Liver (tissue), 3 donors: Measurements from ENCODE around the gene OVCH1.

Experiments
- RAD21 ChIP-seq, 2 donors: IDR thresholded peaks; 2 replicates each; pipeline ENCODE4 v1.6.1; 2016; ENCODE audit warnings: antibody characterized with exemption in 2 of 2, mild to moderate bottlenecking in 2 of 2
- SP1 ChIP-seq: IDR thresholded peaks from 2 replicates; pipeline ENCODE4 v1.6.1; 2018; ENCODE audit warnings: antibody characterized with exemption, mild to moderate bottlenecking
- TF ChIP-seq, protein P1 (sequence below): IDR thresholded peaks from 2 replicates; pipeline ENCODE4 v1.6.1; 2016; ENCODE audit warnings: antibody characterized with exemption
- TF ChIP-seq, protein P2 (sequence below): IDR thresholded peaks from 2 replicates; pipeline ENCODE4 v1.6.1; 2016; ENCODE audit warnings: antibody characterized with exemption, mild to moderate bottlenecking
- TF ChIP-seq, protein P3 (sequence below): fragments of 150-350 bp; IDR thresholded peaks from 2 replicates; pipeline ENCODE4 v1.5.1; 2017; ENCODE audit warnings: improper control_type of control experiment, low read depth, low read length; ENCODE audit not compliant: missing input control
- donor health status: healthy.
- donor health status: healthy.

DNA sequence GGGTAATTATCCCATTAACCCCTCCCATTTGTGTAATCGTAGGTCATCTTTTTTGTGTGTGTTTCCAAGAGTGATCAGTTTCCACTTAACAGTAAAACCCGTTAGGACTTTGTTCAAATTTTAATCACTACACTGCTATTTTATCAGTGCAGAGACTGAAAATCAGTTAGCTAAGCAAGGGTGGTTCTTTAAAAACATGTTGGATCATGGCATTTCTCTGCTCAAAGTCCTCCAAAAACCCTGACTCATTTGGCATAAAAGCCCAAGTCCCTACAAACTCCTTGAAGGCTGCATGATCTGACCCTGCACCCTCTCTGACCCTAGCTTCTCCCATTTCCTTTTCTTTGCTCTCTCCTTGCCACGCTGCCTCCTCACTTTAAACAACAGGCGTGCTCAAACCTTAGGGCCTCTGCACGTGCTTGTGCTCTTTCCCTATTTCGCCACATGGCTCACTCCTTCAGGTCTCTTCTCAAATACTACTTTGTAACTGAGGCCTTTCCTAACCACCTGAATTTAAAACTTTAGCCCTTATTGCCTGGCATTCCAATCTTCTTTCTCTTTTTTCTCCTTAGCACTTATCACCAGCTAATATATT is 13.2 kb upstream of the OVCH1 start:
- TF ChIP-seq, protein P1, sequence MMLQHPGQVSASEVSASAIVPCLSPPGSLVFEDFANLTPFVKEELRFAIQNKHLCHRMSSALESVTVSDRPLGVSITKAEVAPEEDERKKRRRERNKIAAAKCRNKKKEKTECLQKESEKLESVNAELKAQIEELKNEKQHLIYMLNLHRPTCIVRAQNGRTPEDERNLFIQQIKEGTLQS = no peak
- TF ChIP-seq SP1 = no peak
- TF ChIP-seq, protein P2, sequence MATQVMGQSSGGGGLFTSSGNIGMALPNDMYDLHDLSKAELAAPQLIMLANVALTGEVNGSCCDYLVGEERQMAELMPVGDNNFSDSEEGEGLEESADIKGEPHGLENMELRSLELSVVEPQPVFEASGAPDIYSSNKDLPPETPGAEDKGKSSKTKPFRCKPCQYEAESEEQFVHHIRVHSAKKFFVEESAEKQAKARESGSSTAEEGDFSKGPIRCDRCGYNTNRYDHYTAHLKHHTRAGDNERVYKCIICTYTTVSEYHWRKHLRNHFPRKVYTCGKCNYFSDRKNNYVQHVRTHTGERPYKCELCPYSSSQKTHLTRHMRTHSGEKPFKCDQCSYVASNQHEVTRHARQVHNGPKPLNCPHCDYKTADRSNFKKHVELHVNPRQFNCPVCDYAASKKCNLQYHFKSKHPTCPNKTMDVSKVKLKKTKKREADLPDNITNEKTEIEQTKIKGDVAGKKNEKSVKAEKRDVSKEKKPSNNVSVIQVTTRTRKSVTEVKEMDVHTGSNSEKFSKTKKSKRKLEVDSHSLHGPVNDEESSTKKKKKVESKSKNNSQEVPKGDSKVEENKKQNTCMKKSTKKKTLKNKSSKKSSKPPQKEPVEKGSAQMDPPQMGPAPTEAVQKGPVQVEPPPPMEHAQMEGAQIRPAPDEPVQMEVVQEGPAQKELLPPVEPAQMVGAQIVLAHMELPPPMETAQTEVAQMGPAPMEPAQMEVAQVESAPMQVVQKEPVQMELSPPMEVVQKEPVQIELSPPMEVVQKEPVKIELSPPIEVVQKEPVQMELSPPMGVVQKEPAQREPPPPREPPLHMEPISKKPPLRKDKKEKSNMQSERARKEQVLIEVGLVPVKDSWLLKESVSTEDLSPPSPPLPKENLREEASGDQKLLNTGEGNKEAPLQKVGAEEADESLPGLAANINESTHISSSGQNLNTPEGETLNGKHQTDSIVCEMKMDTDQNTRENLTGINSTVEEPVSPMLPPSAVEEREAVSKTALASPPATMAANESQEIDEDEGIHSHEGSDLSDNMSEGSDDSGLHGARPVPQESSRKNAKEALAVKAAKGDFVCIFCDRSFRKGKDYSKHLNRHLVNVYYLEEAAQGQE = no peak
- TF ChIP-seq RAD21 (IDR thresholded peaks at IDR 0.05) = no peak
- TF ChIP-seq, protein P3, sequence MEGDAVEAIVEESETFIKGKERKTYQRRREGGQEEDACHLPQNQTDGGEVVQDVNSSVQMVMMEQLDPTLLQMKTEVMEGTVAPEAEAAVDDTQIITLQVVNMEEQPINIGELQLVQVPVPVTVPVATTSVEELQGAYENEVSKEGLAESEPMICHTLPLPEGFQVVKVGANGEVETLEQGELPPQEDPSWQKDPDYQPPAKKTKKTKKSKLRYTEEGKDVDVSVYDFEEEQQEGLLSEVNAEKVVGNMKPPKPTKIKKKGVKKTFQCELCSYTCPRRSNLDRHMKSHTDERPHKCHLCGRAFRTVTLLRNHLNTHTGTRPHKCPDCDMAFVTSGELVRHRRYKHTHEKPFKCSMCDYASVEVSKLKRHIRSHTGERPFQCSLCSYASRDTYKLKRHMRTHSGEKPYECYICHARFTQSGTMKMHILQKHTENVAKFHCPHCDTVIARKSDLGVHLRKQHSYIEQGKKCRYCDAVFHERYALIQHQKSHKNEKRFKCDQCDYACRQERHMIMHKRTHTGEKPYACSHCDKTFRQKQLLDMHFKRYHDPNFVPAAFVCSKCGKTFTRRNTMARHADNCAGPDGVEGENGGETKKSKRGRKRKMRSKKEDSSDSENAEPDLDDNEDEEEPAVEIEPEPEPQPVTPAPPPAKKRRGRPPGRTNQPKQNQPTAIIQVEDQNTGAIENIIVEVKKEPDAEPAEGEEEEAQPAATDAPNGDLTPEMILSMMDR = no peak
